ENCODE data around the gene SRXN1. TPM values are rescaled to one million over a fixed set of nuclear protein-coding genes. Genes with fewer than 3 reads are reported as not detected.
A peak's percentile ranks its signal among the peaks of the same experiment; 100 is the strongest.

SRXN1 gene
- total and polyA plus RNA-seq, 2 donors (not counting 3 experiments of a cell fraction or from before 2014, with no cell fraction given), result 19.3 to 24.9 TPM

- Histone ChIP-seq H3K4me1 (ENCODE audit: control insufficient read depth, extremely low read depth, insufficient read depth, low read length) (peaks cover 3% of the 10 kb centered on the region), H3K27me3 (ENCODE audit: control insufficient read depth in 2 of 2, insufficient read depth in 2 of 2, low read length in 2 of 2) (peaks cover 48 to 60% of the 10 kb centered on the region in 2 experiments), H3K9me3 (replicated peaks; ENCODE audit: control insufficient read depth, insufficient read depth, low read length) (no peaks in the 10 kb centered on the region), H3K9me1 (replicated peaks; ENCODE audit: control insufficient read depth, extremely low read depth, insufficient read depth, low read length) (no peaks in the 10 kb centered on the region), H3K36me3 (ENCODE audit: control insufficient read depth in 2 of 2, extremely low read depth in 1 of 2, insufficient read depth in 2 of 2, low read length in 2 of 2) (no peaks in the 10 kb centered on the region), H3K79me2 (ENCODE audit: control insufficient read depth, insufficient read depth, low read length) (no peaks in the 10 kb centered on the region), H3K27ac (ENCODE audit: insufficient read depth, low read depth, low read length) (no peak overlapping the region), H3K4me3 (replicated peaks in 1 of 3; ENCODE audit: insufficient read depth in 1 of 3, low read depth in 1 of 3, low read length in 3 of 3) (no peak overlapping the region), H3K9ac (replicated peaks; ENCODE audit: extremely low read depth, insufficient read depth, low read length) (no peak overlapping the region), H3K4me2 (ENCODE audit: insufficient read depth, low read length) (no peak overlapping the region), H4K20me1 (replicated peaks; ENCODE audit: control insufficient read depth, extremely low read depth, insufficient read depth, low read length) (no peaks in the 10 kb centered on the region), H2AFZ (ENCODE audit: low read depth, low read length) (no peak overlapping the region)
- no peak for FAIRE-seq
- TF ChIP-seq EZH2 (IDR thresholded peaks at IDR 0.05; ENCODE audit: borderline replicate concordance, low read depth, low read length, severe bottlenecking) (peak; percentile 18), JUN (IDR thresholded peaks at IDR 0.05; ENCODE audit: borderline replicate concordance, insufficient read depth, insufficient read length, low read depth) (no peak)
- POLR2A ChIA-PET, result no interaction called here
- DNase-seq (ENCODE audit: low read depth, low spot score), result no peak
- BruUV-seq (replicated peaks), result no TSS peak
- intact Hi-C loops (cut with micrococcal nuclease), result no loop called here
- dilution Hi-C loops (cut with MboI; ENCODE audit: extremely low pct_ligation_motif_present, low sequenced_read_pairs), result no loop called here
- CTCF ChIA-PET, result interaction anchor here (0.8 to 1.1 kb wide), 2 partner anchors 9 kb away, joined by 4 to 6 read pairs; no protein-coding TSS in a partner anchor
Measured at GRCh38 chr20:658731-659291, 5.8 kb upstream of the SRXN1 start.

DNA sequence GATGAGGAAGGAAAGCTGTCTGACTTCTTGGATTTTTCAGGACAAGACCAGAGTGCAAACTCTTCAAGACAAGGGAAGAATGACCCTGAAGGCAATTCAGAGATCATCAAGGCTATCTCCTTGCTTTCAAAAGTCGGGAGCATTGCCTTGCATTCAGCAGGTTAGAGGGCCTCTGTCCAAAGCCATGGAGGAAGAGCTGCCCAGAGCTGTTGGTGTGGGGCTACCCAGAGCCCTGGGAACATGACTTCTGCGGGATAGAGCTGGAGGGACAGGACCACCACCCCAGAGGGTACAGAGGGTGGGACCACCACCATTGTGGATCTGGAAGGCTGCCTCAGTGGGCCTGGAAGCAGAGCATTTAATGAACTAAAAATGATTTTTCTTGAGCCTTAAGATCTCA, 5.2 kb upstream of the SRXN1 start:
- peaks cover 5% of the 10 kb centered on the region for H3K4me1 ChIP-seq (ENCODE audit: control insufficient read depth, extremely low read depth, insufficient read depth, low read length)
- H3K27ac ChIP-seq (ENCODE audit: insufficient read depth, low read depth, low read length), result no peak overlapping the region
- no peaks in the 10 kb centered on the region for H3K9me1 ChIP-seq (replicated peaks; ENCODE audit: control insufficient read depth, extremely low read depth, insufficient read depth, low read length)
- H3K9ac ChIP-seq (replicated peaks; ENCODE audit: extremely low read depth, insufficient read depth, low read length), result no peak overlapping the region
- peak; percentile 5 for TF ChIP-seq EZH2 (IDR thresholded peaks at IDR 0.05; ENCODE audit: borderline replicate concordance, low read depth, low read length, severe bottlenecking)
- no peak for TF ChIP-seq MYC (IDR thresholded peaks at IDR 0.05; ENCODE audit: low read depth, low read length)
- TF ChIP-seq POLR2A (IDR thresholded peaks at IDR 0.05; ENCODE audit: low read depth, low read length), result no peak
- no peak for TF ChIP-seq POLR2AphosphoS5 (IDR thresholded peaks at IDR 0.05; ENCODE audit: insufficient read depth, low read depth, low read length)
- H3K36me3 ChIP-seq (ENCODE audit: control insufficient read depth in 2 of 2, extremely low read depth in 1 of 2, insufficient read depth in 2 of 2, low read length in 2 of 2), result no peaks in the 10 kb centered on the region
- no peaks in the 10 kb centered on the region for H3K79me2 ChIP-seq (ENCODE audit: control insufficient read depth, insufficient read depth, low read length)
- ChIA-PET POLR2A (interaction anchor here (0.6 kb wide), 1 partner anchor 39 kb away, joined by 3 read pairs; no protein-coding TSS in a partner anchor), CTCF (interaction anchor here (0.5 to 2.9 kb wide), 3 partner anchors 9 to 42 kb away, joined by 3 to 8 read pairs (median 6); no protein-coding TSS in a partner anchor)
- H3K9me3 ChIP-seq (replicated peaks; ENCODE audit: control insufficient read depth, insufficient read depth, low read length), result no peaks in the 10 kb centered on the region
- no peaks in the 10 kb centered on the region for H4K20me1 ChIP-seq (replicated peaks; ENCODE audit: control insufficient read depth, extremely low read depth, insufficient read depth, low read length)
- BruUV-seq (replicated peaks), result no TSS peak
- no peak overlapping the region for H2AFZ ChIP-seq (ENCODE audit: low read depth, low read length)
- no peak for FAIRE-seq
- peaks cover 45 to 53% of the 10 kb centered on the region in 2 experiments for H3K27me3 ChIP-seq (ENCODE audit: control insufficient read depth in 2 of 2, insufficient read depth in 2 of 2, low read length in 2 of 2)
- intact Hi-C loops (cut with micrococcal nuclease), result no loop called here
- no peak overlapping the region for H3K4me3 ChIP-seq (replicated peaks in 1 of 3; ENCODE audit: insufficient read depth in 1 of 3, low read depth in 1 of 3, low read length in 3 of 3)
- H3K4me2 ChIP-seq (ENCODE audit: insufficient read depth, low read length), result no peak overlapping the region
- dilution Hi-C loops (cut with MboI; ENCODE audit: extremely low pct_ligation_motif_present, low sequenced_read_pairs), result no loop called here
- no peak for DNase-seq (ENCODE audit: low read depth, low spot score)
